Right lung (tissue), 5 donors: ENCODE measurements around the gene CIBAR2. TPM values are rescaled to one million over a fixed set of nuclear protein-coding genes. Genes with fewer than 3 reads are reported as not detected.
"Not testable (repeated sequence)": the region's sequence is repeated elsewhere in the genome, so short reads cannot be mapped to it uniquely, and the experiment has no call there.

Experiments used
- DNase-seq, 2 donors: peaks; one replicate each; pipeline ENCODE4 v3.0.0-alpha.2; 2013
- polyA plus RNA-seq, 5 donors: library from polyadenylated mRNA; unstranded; fragments of 120-200 nt; gene quantifications; one replicate each; pipeline versions ENCODE4 v1.2.1 to v1.2.3, GENCODE V29; 2013; ENCODE audit warnings: inconsistent platforms in 1 of 5, low replicate concordance in 1 of 5; ENCODE audit not compliant: insufficient read length in 5 of 5, insufficient read depth in 1 of 5

CIBAR2 gene
- polyA plus RNA-seq, 5 donors, result 1.3 to 11.8 (median 6.9) TPM

DNA sequence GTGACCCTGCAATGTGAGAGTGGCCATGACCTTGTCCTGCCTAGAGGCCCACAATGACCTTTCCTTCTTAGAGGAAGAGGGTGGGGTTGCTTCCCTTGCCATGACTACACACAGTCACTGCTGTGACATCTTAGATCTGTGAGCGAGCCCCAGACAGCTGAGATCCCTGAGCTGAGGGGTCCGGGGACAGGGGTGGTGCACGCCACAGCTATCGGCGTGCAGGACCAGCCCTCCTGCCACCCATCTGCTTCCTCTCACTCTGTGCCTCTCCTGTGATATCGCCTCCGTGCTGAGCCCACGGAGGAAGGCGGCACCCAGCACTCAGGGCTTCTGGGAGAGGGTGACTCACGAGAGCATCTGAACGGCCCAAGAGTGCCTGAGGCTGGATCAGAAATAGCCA is 49.4 kb downstream of the CIBAR2 start:
- DNase-seq, result no peak

DNA sequence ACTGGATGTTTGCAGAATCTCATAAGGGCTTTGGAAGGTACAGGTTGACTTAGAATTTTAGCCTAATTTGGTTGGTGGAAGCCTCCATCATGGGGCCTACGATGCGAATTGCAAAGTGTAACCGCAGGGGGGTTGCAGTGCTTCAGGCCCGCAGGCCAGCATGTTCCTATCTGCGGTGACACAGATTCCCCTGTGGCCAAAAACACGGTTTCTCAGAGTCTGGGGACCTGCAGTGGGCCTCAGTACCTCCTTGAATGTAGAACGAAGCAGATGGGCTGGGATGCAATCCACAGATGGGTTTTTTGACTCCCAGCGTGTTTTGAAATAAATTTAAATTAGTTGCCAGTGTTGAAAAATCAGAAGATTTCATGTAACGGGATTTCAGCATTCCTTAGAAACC is 49.9 kb downstream of the CIBAR2 start:
- no peak for DNase-seq

DNA sequence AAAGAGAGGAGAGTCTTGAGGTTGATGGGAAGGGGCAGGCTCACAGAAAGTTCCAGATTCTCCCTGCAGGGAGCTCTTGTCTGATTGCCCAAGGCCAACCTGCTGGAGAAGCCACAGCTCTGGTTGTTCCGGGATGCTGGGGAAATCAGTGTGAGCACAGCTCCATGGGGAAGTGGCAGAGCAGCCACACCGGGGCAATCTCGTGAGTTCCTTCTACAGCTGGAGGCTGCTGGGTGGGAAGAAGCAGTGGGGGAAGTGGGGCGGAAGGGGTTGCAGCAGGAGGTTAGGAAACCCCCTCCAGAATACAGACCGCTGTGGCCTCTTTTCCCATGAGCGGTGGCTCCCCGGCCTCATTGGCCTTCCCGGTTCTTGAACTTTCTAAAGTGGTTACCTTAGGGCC is 50.7 kb downstream of the CIBAR2 start:
- DNase-seq, result no peak

DNA sequence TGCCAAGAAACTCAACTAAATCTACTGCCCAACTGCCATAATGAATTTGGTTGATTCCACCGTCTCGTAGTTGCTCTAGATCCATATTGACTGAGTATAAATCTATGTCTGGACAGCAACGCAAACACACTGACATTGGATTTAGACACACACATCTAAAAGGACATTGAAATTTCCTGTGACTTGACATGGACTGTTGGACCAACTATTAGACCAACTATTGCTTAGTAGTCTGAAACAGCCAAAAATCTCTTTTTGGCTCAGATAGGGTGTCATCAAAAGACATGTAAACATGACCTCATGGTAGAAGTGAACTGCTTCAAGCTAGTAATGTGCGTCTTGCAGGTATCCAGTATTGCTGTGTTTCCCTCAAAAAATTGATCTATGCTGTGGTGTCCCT is 53.4 kb downstream of the CIBAR2 start:
- no peak for DNase-seq

DNA sequence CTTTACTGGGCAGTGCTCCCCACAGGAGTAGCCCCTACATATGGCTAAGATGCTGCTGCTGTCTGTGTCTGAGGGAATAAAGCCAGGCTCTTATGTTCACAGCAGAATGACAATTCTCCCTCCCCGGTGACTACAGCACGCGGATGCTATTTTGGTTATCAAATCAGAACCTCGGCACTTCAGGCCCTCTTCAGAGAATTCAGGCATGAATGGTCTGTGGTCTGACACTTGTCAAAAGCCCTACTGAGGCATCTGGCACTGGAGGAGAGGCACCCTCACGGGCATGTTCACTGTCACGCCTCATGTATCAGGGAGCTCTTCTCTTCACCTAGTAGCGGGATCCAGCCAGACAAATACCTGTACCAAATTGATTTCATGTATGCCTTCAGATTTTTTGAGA is 54.3 kb downstream of the CIBAR2 start:
- no peak for DNase-seq

DNA sequence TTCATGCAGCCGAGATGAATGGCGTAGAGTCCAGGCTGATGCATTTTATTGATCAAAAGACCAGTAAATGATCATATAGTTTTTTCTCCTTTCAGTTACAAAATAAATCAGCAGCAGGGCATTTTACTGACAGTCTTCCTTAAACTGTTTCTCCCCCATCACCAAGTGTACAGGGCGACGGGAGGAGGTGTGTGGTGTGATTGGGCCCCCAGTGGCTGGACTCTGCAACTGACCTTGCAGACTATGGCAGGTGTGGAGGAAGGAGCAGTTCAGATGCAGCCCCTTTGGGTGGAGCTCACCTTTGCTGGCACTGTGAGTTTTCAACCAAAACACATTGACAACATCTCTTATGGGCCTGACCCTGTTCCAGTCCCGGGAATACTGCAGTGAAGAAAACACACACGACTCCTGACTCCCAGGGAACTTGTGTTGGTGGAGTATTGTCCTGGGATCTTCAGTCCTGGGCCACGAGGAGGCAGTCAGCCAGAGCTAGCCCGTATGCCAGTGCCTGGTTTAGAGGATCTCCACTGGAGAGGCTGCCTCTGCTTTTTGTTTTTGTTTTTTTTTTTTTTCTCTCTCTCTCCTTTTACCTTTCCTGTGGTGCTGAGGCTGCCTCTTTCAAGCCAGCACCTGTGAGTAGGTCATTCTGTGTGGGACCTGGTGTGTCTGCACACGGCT is 54.9 kb downstream of the CIBAR2 start:
- DNase-seq, result no peak

DNA sequence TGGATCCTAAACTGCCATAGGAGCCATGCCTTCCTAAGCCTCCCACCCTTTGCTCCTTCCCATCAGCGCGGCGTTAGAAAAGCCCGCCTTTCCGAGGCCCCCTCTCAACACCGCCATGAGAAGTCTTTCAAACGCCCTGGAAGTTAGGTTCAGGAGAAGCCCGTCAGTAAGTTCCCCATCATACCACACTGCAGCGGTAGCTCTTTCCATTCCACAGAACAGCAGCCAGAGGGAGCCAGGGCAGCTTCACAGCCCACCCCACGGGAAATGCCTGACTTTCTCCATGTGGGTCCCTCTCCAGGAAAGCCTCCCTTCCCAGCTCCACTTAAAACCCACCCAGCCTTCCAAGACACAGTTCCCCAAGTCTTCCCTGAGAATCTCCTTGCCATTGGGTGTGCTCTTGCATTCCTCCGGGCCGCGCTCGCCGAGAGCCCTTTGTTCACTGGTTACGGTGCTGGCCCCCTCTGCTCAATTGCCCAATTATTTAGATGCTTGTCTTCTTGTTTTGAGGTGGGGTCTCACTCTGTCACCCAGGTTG is 56.0 kb downstream of the CIBAR2 start:
- no peak for DNase-seq

DNA sequence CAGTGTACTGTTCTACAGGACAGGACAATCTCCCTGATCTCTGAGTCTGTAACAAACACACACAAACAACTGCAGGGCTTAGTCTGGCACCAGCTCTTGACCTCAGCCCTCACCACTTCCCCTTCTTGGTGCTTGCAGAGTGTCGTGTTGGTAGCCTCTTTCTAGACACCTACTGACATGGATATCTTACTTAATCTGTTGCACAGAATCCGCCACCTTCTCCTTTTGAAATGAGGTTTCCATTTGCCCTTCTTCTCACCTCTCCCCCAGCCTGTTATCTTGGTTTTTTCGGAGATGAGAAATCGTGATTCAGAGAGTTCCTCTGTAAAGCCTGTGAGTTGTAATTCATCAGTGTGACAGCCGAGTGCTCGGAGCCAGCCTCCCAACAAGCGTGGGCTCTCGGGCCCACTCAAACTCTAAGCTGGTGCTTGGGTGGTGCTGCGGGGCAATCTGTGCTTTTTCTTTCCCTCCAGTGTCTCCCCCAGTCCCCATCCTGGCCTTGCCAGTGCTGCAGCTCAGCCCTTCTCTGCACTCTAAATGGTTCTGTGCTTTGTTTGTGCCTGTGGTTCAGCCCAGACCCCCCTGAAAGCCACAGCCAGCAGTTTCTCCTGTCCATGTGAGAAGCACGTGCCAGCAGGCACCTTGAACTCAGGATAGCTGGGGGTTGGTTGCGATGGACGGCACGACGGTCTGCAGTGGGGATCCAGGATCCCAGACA is 56.6 kb downstream of the CIBAR2 start:
- no peak for DNase-seq

DNA sequence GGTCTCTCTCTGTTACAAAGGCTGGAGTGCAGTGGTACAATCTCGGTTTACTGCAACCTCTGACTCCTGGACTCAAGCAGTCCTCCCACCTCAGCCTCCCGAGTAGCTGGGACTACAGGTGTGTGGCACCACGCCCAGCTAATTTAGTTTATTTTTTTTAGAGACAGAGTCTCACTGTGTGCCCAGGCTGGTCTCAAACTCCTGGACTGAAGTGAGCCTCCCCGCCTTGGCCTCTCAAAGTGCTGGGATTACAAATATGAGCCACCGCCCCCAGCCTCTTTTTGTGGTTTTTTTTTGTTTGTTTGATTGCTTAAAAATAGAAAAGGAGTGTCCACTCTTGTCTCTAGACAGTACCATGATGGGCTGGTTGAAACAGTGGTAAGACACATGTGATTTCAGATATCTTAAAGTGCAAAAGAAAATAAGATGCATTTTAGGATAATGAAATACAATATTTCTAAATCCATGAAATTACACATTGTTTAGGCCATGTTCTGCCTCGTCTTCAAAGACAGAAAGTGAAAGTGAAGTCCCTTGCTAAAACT is 57.3 kb downstream of the CIBAR2 start:
- DNase-seq, result no peak

DNA sequence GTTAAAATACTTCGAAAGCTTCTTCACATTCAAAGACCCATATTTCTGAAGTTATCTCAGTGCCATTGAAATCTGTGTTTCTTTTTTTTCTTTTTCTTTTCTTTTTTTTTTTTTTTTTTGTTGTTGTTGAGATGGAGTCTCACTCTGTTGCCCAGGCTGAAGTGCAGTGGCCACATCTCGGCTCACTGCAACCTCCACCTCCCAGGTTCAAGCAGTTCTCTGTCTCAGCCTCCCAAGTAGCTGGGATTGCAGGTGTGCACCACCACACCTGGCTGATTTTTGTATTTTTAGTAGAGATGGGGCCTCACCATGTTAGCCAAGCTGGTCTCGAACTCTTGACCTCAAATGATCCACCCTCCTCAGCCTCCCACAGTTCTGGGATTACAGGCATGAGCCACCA is 58.0 kb downstream of the CIBAR2 start:
- DNase-seq, result not testable (repeated sequence)

DNA sequence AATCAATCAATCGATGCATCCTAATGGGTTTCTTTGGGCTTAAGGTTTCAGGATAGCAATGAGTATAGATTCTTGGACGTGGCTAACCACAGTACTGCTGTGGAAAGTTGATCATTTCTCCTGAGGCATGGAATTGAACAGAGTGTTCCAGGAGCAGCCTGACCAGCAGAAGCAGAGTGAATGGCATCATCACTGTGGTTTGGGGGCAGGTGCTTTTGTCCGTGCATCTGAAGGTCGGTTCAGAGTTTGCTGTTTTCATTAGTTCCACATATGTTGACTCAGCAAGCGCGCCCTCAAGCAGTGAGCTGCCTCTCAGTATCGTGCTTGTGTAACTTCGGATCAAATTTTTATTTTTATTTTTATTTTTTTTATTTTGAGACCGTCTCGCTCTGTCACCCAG is 59.7 kb downstream of the CIBAR2 start:
- no peak for DNase-seq

DNA sequence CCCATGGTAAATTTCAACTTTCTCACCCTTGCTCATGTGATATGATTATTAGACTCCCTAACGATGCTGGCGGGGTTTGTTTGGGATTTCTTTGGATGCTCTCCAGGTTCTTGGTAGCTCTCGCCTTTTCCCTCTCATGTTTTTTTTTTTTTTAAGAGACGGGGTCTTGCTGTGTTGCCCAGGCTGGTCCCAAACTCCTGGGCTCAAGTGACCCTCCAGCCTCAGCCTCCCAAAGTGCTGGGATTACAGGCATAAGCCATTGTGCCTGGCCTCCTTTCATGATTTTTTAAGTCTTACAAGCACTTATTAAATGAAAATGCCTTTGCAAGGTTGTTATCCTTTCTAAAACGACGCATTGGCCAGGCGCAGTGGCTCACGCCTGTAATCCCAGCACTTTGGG is 60.6 kb downstream of the CIBAR2 start:
- no peak for DNase-seq

DNA sequence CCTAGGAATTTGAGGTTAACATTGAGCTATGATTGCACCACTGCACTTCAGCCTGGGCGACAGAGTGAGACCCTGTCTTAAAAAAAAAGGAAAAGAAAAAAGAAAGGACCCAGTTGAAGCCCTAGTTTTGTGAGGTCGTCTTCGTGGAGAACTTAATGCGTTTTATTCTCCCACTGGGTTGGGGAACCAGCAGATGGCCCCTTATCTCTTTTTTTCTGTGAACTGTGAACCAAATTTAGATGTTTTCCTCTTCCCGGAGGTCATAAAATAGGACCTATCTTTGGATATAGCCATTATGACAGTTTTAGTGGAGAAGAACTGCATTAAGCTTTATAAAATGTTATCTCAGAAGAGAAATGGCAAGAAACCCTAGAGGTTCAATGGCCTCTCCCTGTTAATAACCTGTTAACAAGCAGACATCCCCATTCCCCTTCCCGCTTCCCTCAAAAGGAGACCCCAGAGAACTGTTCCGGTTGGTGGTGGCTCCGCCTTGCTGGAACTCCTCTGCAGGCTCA is 61.1 kb downstream of the CIBAR2 start:
- DNase-seq, result no peak

DNA sequence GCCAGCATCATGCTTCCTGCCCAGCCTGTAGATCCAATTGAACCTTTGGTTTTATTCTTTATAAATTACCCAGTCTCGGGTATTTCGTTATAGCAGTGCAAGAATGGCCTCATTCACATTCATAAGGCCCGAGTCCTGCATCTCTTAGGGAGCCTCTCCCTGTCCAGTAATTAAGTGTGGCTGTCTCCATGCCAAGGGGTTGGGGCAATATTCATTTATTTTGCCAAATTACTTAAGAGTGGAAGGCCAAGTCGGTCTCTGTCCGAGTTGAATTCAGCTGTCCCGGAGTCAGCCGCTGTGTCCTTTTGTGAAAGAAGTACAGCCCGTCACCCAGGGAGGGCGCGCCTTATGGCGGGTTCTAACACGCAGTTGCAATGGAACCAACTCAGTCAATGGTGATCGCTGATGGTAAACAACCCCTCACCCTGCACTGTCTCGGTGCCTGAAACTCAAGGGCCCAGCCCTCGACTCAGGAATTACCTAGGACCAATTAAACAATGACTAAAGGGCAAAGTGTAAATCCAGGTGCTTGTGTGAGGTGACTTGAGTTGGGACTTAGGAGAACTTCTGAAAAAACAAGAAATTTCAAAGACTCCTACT is 62.5 kb downstream of the CIBAR2 start:
- DNase-seq, result peak; percentile 84 to 86

DNA sequence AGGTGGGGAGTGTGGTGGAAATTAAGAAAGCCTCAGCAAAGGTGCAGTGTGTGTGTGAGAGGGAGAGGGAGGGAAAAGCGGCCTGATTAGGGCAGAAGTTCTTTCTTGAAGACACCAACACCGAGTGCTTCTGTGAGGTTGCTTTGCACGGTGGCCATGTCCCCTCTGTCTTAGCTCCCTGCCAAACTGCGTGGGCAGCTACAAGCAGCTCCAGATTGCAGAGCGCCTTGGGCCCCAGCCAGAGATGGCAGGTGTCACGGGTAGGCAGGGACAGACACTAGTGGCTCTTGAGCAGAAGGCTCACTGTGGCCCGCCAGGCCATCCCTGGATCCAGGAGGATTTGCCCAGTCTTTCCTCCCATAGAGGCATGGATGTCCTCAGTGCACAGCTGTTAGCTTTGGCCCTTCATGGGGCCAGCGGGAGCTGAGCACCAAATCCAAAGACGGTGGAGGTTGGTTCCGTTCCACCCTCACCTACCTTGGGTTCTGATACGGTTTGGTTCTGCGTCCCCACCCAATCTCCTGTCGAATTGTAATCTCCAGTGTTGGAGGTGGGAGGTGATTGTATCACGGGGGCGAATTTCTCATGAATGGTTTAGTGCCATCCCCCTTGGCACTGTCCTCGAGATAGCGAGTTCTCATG is 63.2 kb downstream of the CIBAR2 start:
- DNase-seq, result no peak

Other genes starting within 250 kb of the CIBAR2 start
- gene ZDHHC7, start 100.9 kb downstream of the CIBAR2 start, polyA plus RNA-seq, result 10 to 100 TPM; 52.9 to 68.4 (median 59.7) TPM
- 1 to 10 TPM; 4.6 to 9.3 (median 5.6) TPM for gene KIAA0513, start 84.7 kb downstream of the CIBAR2 start, polyA plus RNA-seq